ENCODE results near the gene ASB10. TPM values are rescaled to one million over a fixed set of nuclear protein-coding genes. Genes with fewer than 3 reads are reported as not detected.

The ASB10 gene
- polyA plus RNA-seq, 1 experiment, result not detected

GRCh38 chr7:151131592-151132293 lies 55.3 kb downstream of the ASB10 start:
- Histone ChIP-seq H3K27me3 (ENCODE audit: control insufficient read depth, insufficient read depth, low read length) (no peaks in the 10 kb centered on the region), H3K4me3 (ENCODE audit: low read depth, low read length) (no peak overlapping the region), H3K36me3 (ENCODE audit: control insufficient read depth, insufficient read depth, low read length) (peaks cover 54% of the 10 kb centered on the region)
- ChIA-PET POLR2A (no interaction called here), CTCF (interaction anchor here (0.8 to 1.3 kb wide), 3 partner anchors 18 to 112 kb away, joined by 3 read pairs; no protein-coding TSS in a partner anchor)
- DNase-seq (ENCODE audit: low read depth), result no peak
- no peak for TF ChIP-seq CTCF (IDR thresholded peaks at IDR 0.05; ENCODE audit: insufficient read depth, low read depth, low read length)

- ChIA-PET CTCF (interaction anchor here (0.8 to 1.3 kb wide), 3 partner anchors 19 to 113 kb away, joined by 3 read pairs; no protein-coding TSS in a partner anchor), POLR2A (no interaction called here)
- Histone ChIP-seq H3K36me3 (ENCODE audit: control insufficient read depth, insufficient read depth, low read length) (peaks cover 55% of the 10 kb centered on the region), H3K27me3 (ENCODE audit: control insufficient read depth, insufficient read depth, low read length) (no peaks in the 10 kb centered on the region), H3K4me3 (ENCODE audit: low read depth, low read length) (no peak overlapping the region)
- TF ChIP-seq CTCF (IDR thresholded peaks at IDR 0.05; ENCODE audit: insufficient read depth, low read depth, low read length), result no peak
- DNase-seq (ENCODE audit: low read depth), result no peak
Measured at GRCh38 chr7:151131224-151131591, 55.8 kb downstream of the ASB10 start.

- TF ChIP-seq CTCF (IDR thresholded peaks at IDR 0.05; ENCODE audit: insufficient read depth, low read depth, low read length), result no peak
- Histone ChIP-seq H3K36me3 (ENCODE audit: control insufficient read depth, insufficient read depth, low read length) (peaks cover 52% of the 10 kb centered on the region), H3K4me3 (ENCODE audit: low read depth, low read length) (no peak overlapping the region), H3K27me3 (ENCODE audit: control insufficient read depth, insufficient read depth, low read length) (no peaks in the 10 kb centered on the region)
- ChIA-PET POLR2A (no interaction called here), CTCF (interaction anchor here (1.3 to 1.6 kb wide), 4 partner anchors 19 to 118 kb away, joined by 3 to 4 read pairs (median 3); no protein-coding TSS in a partner anchor)
- no peak for DNase-seq (ENCODE audit: low read depth)
Measured at GRCh38 chr7:151130741-151131157, 56.3 kb downstream of the ASB10 start.

GRCh38 chr7:151129960-151130591 lies 57.0 kb downstream of the ASB10 start:
- POLR2A ChIA-PET, result no interaction called here
- H3K27me3 ChIP-seq (ENCODE audit: control insufficient read depth, insufficient read depth, low read length), result no peaks in the 10 kb centered on the region
- DNase-seq (ENCODE audit: low read depth), result no peak
- H3K4me3 ChIP-seq (ENCODE audit: low read depth, low read length), result no peak overlapping the region
- H3K36me3 ChIP-seq (ENCODE audit: control insufficient read depth, insufficient read depth, low read length), result peaks cover 48% of the 10 kb centered on the region
- CTCF ChIA-PET, result interaction anchor here (1.4 to 1.6 kb wide), 2 partner anchors 42 to 117 kb away, joined by 3 to 4 read pairs; no protein-coding TSS in a partner anchor
- TF ChIP-seq CTCF (IDR thresholded peaks at IDR 0.05; ENCODE audit: insufficient read depth, low read depth, low read length), result no peak

- no peak for TF ChIP-seq CTCF (IDR thresholded peaks at IDR 0.05; ENCODE audit: insufficient read depth, low read depth, low read length)
- no peaks in the 10 kb centered on the region for H3K27me3 ChIP-seq (ENCODE audit: control insufficient read depth, insufficient read depth, low read length)
Measured at GRCh38 chr7:151129117-151129959, 57.7 kb downstream of the ASB10 start.

More at GRCh38 chr7:151129117-151129959, 57.7 kb downstream of the ASB10 start:
- ChIA-PET CTCF (interaction anchor here (1.4 to 1.6 kb wide), 2 partner anchors 43 to 117 kb away, joined by 3 to 4 read pairs; no protein-coding TSS in a partner anchor), POLR2A (no interaction called here)
- H3K36me3 ChIP-seq (ENCODE audit: control insufficient read depth, insufficient read depth, low read length), result peaks cover 45% of the 10 kb centered on the region
- no peak overlapping the region for H3K4me3 ChIP-seq (ENCODE audit: low read depth, low read length)
- no peak for DNase-seq (ENCODE audit: low read depth)
